Calu3 (cell line): ENCODE results near the gene PDF. TPM values are rescaled to one million over a fixed set of nuclear protein-coding genes. Genes with fewer than 3 reads are reported as not detected.
"Not testable (repeated sequence)": the region's sequence is repeated elsewhere in the genome, so short reads cannot be mapped to it uniquely, and the experiment has no call there.

ENCODE experiments used
- BruUV-seq: library from RNA; stranded (reverse); fragments of 400-500 nt; replicated peaks from 2 replicates; lab custom pipeline; 2021; lab: Mats Ljungman, UMichigan
- CTCF ChIA-PET: fragments of 300-600 bp; sonication (Branson Sonifier 250); formaldehyde crosslinking; loops from one replicate; lab custom pipeline; 2022; ENCODE audit warnings: antibody characterized with exemption; lab: Charles Lee
- DNase-seq: peaks from one replicate; pipeline ENCODE4 v3.0.0; 2022
- H3K27ac Mint-ChIP-seq: one replicate; pipeline ENCODE4 v1.8.0; 2022; ENCODE audit warnings: mixed read lengths; ENCODE audit not compliant: unreplicated experiment
- H3K27me3 Mint-ChIP-seq: one replicate; pipeline ENCODE4 v1.8.0; 2022; ENCODE audit warnings: mixed read lengths; ENCODE audit not compliant: unreplicated experiment
- H3K36me3 Mint-ChIP-seq: one replicate; pipeline ENCODE4 v1.8.0; 2022; ENCODE audit warnings: mild to moderate bottlenecking, moderate library complexity, mixed read lengths; ENCODE audit not compliant: insufficient read depth, unreplicated experiment
- H3K4me1 Mint-ChIP-seq: one replicate; pipeline ENCODE4 v1.8.0; 2022; ENCODE audit warnings: mild to moderate bottlenecking, low read depth, mixed read lengths; ENCODE audit not compliant: unreplicated experiment
- H3K4me3 Mint-ChIP-seq: one replicate; pipeline ENCODE4 v1.8.0; 2022; ENCODE audit warnings: mild to moderate bottlenecking, low read depth, moderate library complexity, mixed read lengths; ENCODE audit not compliant: unreplicated experiment
- H3K9me3 Mint-ChIP-seq: one replicate; pipeline ENCODE4 v1.8.0; 2022; ENCODE audit warnings: low read depth, mixed read lengths; ENCODE audit not compliant: unreplicated experiment
- intact Hi-C: fragments of 100-400 bp; cut with micrococcal nuclease; formaldehyde crosslinking; loops from one replicate; pipeline ENCODE4 v1.10.0; 2022; ENCODE audit not compliant: unreplicated experiment
- total RNA-seq: library from RNA; stranded (reverse); gene quantifications from 2 replicates; pipeline ENCODE4 v1.2.3, GENCODE V29; 2022
- TF ChIP-seq, protein P1 (sequence below): fragments of 200-600 bp; IDR thresholded peaks from one replicate; pipeline ENCODE4 v1.8.0; 2022; ENCODE audit warnings: antibody characterized with exemption; ENCODE audit not compliant: unreplicated experiment

The PDF gene
- total RNA-seq, 1 experiment from 2014 or later, result 25.5 TPM

GRCh38 chr16:69298261-69298660, 32.1 kb downstream of the PDF start:
- Mint-ChIP-seq H3K27ac (no peak overlapping the region), H3K4me3 (no peak overlapping the region)

DNA sequence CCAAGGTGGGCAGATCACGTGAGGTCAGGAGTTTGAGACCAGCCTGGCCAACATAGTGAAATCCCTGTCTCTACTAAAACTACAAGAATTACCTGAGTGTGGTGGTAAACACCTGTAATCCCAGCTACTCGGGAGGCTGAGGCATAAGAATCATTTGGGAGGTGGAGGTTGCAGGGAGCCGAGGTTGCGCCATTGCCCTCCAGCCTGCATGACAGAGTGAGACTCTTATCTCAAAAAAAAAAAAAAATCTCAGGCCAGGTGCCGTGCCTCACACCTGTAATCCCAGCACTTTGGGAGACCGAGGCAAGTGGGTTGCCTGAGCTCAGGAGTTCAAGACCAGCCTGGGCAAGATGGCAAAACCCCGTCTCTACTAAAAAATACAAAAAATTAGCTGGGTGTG, 33.6 kb downstream of the PDF start:
- H3K4me3 Mint-ChIP-seq, CTCF ChIA-PET, BruUV-seq, H3K9me3 Mint-ChIP-seq, DNase-seq, H3K4me1 Mint-ChIP-seq, H3K36me3 Mint-ChIP-seq, intact Hi-C loops, H3K27me3 Mint-ChIP-seq, H3K27ac Mint-ChIP-seq: not testable (repeated sequence)

More at GRCh38 chr16:69298261-69298660, 32.1 kb downstream of the PDF start:
- no peak for DNase-seq
- no TSS peak for BruUV-seq
- no peaks in the 10 kb centered on the region for H3K36me3 Mint-ChIP-seq
- TF ChIP-seq, protein P1, sequence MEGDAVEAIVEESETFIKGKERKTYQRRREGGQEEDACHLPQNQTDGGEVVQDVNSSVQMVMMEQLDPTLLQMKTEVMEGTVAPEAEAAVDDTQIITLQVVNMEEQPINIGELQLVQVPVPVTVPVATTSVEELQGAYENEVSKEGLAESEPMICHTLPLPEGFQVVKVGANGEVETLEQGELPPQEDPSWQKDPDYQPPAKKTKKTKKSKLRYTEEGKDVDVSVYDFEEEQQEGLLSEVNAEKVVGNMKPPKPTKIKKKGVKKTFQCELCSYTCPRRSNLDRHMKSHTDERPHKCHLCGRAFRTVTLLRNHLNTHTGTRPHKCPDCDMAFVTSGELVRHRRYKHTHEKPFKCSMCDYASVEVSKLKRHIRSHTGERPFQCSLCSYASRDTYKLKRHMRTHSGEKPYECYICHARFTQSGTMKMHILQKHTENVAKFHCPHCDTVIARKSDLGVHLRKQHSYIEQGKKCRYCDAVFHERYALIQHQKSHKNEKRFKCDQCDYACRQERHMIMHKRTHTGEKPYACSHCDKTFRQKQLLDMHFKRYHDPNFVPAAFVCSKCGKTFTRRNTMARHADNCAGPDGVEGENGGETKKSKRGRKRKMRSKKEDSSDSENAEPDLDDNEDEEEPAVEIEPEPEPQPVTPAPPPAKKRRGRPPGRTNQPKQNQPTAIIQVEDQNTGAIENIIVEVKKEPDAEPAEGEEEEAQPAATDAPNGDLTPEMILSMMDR, result no peak
- H3K27me3 Mint-ChIP-seq, result no peaks in the 10 kb centered on the region
- intact Hi-C loops, result no loop called here
- H3K4me1 Mint-ChIP-seq, result no peaks in the 10 kb centered on the region
- no peaks in the 10 kb centered on the region for H3K9me3 Mint-ChIP-seq
- CTCF ChIA-PET, result interaction anchor here (0.7 kb wide), 1 partner anchor 141 kb away, joined by 9 read pairs; no protein-coding TSS in a partner anchor

GRCh38 chr16:69294051-69294450, 36.3 kb downstream of the PDF start:
- no peaks in the 10 kb centered on the region for H3K27me3 Mint-ChIP-seq
- TF ChIP-seq, protein P1, result no peak
- no peaks in the 10 kb centered on the region for H3K36me3 Mint-ChIP-seq
- CTCF ChIA-PET, result no interaction called here
- no peak overlapping the region for H3K27ac Mint-ChIP-seq
- no peaks in the 10 kb centered on the region for H3K4me1 Mint-ChIP-seq
- no peak for DNase-seq
- H3K4me3 Mint-ChIP-seq, result no peak overlapping the region
- no TSS peak for BruUV-seq
- no peaks in the 10 kb centered on the region for H3K9me3 Mint-ChIP-seq
- intact Hi-C loops, result no loop called here

DNA sequence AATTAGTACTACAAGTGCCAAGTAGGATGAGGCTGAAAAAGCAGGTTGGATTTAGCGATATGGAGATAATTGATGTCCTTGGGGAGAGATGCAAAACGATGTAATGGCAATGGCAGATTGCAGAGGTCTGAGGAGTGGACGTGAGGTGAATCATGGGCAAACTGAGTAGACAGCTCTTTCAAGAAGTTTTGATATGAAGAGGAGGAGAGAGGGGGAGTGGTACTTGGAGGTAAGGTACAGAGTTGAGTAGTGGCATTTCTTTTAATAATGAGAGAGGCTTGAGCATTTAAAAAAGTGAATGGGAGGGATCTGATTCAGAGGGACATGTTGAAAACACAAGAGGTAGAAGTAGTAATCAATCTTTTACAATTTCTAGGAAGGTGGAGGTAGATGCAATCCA, 37.0 kb downstream of the PDF start:
- intact Hi-C loops, result no loop called here
- H3K4me3 Mint-ChIP-seq, result no peak overlapping the region
- H3K27me3 Mint-ChIP-seq, result no peaks in the 10 kb centered on the region
- DNase-seq, result no peak
- H3K27ac Mint-ChIP-seq, result no peak overlapping the region
- H3K4me1 Mint-ChIP-seq, result no peaks in the 10 kb centered on the region
- TF ChIP-seq, protein P1, result no peak
- CTCF ChIA-PET, result no interaction called here
- no peaks in the 10 kb centered on the region for H3K36me3 Mint-ChIP-seq
- no peaks in the 10 kb centered on the region for H3K9me3 Mint-ChIP-seq
- BruUV-seq, result no TSS peak

DNA sequence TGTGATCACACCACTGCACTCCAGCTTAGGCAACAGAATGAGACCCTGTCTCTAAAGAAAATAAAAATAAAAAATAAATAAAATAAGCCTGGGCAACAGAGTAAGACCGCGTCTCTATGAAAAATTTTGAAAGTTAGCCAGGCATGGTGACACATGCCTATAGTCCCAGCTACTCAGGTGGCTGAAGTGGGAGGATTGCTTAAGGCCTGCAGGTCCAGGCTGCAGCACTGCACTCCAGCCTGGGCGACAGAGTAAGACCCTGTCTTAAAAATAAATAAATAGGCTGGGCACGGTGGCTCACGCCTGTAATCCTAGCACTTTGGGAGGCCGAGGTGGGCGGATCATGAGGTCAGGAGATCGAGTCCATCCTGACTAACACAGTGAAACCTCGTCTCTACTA, 38.7 kb downstream of the PDF start:
- DNase-seq, BruUV-seq, H3K4me1 Mint-ChIP-seq, CTCF ChIA-PET, H3K4me3 Mint-ChIP-seq, H3K9me3 Mint-ChIP-seq, intact Hi-C loops, H3K27ac Mint-ChIP-seq, H3K27me3 Mint-ChIP-seq, H3K36me3 Mint-ChIP-seq: not testable (repeated sequence)
